Activated CD8-positive, alpha-beta memory T cell treated with anti-CD3 and anti-CD28 coated beads, Interleukin-2, amount 50 U/mL, for 1 hour (primary cell): ENCODE data around the gene WWTR1.

Source experiments
- DNase-seq: peaks from one replicate; pipeline ENCODE4 v3.0.0-alpha.2; 2020; ENCODE audit errors: extremely low read depth

WWTR1 gene

GRCh38 chr3:149621218-149622005 is 36.4 kb downstream of the WWTR1 start:
- DNase-seq: no peak

GRCh38 chr3:149620291-149621020 is 37.4 kb downstream of the WWTR1 start:
- DNase-seq: no peak

DNA sequence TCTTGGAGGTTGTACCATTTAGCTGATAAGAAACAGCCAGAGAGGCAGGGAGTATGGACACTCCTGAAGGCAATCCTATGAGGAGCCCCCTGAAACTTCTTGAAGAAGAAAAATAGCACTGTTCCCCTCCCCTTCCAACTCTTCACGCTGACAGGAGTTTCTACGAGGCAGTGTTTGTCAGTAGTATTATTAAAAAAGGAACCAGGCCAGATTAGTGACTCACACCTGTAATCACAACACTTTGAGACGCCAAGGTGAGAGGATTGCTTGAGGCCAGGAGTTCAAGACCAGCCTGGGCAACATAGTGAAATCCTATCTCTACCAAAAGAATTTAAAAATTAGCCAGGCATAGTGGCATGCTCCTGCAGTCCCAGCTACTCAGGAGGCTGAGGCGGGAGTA is 38.7 kb downstream of the WWTR1 start:
- DNase-seq: no peak

GRCh38 chr3:149618151-149619123 is 39.4 kb downstream of the WWTR1 start:
- DNase-seq: no peak

DNA sequence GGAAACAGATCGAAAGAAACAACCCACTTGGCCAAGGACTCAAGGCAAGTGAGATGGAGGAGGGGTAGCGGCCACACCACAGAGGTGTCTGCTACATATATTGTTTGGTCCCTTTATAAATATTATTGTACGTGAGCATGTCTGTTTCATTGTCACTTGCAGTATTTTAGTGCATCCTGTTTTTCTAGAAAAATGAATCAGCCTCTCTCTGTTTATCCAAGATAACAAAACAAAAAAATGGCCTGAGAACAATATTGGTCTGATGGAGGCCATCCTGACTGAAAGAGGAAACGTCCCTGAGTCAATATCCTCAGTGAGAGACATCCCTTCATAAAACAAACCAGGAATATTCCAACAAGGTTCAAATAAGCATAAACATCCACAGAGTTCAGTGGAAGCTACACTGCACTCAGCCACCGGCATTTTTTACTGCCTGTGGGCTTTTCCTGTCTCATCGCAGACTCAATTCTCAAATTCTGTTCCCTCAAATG is 42.0 kb downstream of the WWTR1 start:
- DNase-seq: no peak

GRCh38 chr3:149613988-149614387 is 43.8 kb downstream of the WWTR1 start:
- no peak for DNase-seq

DNA sequence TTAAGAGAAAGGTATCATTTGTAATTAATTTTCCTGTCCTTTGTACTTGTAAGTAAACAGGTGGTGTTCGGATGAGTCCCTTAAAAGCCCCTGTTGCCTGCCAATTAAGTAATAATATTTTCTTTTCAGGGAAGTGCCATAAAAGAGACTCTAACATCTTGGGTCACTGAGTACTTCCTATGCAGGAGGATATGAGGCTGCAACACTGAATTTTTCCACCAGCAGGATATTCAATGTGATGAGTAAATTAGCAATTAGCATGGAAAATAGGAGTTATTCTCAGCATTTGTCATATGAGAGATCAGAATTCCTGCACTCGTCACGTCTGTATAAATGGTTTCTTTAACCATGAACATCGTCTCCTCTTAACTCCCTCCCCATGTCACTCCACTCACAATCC is 45.4 kb downstream of the WWTR1 start:
- DNase-seq: no peak

GRCh38 chr3:149611149-149611548 is 46.7 kb downstream of the WWTR1 start:
- DNase-seq: no peak

DNA sequence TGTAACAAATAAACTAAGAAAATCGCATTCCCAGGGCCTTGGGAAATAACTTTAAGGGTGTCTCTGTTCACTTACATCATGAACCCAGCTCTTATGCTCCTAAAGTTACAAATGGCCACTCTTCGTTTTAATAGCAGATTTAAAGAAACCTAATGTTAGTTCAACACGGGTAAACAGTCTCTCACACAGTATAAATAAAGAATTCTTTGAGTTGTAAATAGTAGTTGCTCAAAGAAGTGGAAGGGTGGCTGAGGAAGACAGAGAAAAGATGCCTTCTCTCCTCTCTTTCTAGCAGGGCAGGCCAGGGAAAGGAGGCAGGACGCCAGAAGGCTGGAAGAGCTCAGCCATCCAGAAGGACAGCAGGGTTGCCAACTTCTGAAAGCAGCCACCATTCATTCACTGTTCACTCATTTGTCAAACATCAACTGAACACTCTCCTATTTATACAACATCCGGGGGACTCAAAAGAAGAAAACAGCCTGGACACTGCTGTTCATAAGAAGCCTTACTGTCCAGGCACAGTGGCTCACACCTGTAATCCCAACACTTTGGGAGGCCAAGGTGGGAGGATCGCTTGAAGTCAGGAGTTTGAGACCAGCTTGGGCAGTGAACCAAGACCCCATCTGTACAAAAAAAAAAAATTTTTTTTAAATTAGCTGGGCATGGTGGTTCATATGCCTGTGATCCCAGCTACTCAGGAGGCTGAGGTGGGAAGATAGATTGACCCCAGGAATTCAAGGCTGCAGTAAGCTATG is 47.3 kb downstream of the WWTR1 start:
- no peak for DNase-seq

- DNase-seq: no peak
Measured at GRCh38 chr3:149609595-149609994, 48.2 kb downstream of the WWTR1 start.

- no peak for DNase-seq
Measured at GRCh38 chr3:149608987-149609386, 48.8 kb downstream of the WWTR1 start.

DNA sequence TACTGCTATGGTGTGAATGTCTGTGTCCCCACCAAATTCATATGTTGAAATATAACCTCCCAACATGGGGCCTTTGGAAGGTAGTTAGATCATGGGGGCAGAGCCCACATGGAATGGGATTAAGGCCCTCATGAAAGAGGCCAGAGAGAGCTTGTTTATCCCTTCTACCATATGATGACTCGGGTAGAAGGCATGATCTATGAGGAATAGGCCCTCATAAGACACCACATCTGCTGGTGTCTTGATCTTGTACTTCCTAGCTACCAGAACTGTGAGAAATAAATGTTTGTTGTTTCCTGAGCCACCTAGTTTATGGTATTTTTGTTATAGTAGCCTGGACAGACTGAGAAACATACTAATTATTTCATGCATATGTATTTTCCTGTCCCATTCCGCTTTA is 51.9 kb downstream of the WWTR1 start:
- no peak for DNase-seq

- DNase-seq: no peak
Measured at GRCh38 chr3:149604125-149604875, 53.5 kb downstream of the WWTR1 start.

- no peak for DNase-seq
Measured at GRCh38 chr3:149603126-149604074, 54.4 kb downstream of the WWTR1 start.

DNA sequence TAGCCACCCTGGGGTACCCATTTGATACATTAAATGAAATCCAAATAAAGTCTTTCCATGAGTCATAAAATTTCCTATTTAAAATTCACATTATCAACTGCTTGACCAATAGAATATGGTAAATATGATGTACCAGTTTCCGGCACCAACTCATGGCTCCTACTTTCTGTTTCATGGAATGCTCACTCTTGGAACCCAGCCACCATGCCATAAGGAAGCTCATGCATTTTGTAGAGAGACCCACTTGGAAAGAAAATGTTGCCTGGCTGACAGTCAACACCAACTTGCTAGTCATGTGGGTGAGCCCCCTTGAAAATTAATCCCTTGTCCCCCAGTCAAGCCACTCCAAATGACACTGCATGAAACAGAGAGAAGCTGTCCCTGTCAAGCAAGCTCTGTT is 57.2 kb downstream of the WWTR1 start:
- DNase-seq: no peak

DNA sequence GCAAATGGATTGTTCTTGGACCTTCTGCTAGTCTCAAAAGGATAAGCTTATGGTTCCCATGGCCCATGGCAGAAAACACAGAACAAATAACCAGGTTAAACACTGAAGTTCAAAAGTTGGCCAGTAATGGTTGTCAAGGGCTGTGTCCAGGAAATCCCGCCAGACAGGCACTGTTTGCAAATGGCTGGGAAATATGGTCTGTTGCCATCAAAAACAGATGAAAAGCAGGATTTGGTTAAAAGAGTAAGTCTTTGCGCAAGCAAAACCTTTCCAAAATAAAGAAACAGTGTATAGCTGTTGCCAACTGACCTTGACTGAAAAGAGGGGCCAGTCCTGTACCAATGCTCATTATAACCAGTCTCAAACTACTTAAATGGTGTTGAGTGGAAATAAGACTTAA is 58.6 kb downstream of the WWTR1 start:
- DNase-seq: no peak

DNA sequence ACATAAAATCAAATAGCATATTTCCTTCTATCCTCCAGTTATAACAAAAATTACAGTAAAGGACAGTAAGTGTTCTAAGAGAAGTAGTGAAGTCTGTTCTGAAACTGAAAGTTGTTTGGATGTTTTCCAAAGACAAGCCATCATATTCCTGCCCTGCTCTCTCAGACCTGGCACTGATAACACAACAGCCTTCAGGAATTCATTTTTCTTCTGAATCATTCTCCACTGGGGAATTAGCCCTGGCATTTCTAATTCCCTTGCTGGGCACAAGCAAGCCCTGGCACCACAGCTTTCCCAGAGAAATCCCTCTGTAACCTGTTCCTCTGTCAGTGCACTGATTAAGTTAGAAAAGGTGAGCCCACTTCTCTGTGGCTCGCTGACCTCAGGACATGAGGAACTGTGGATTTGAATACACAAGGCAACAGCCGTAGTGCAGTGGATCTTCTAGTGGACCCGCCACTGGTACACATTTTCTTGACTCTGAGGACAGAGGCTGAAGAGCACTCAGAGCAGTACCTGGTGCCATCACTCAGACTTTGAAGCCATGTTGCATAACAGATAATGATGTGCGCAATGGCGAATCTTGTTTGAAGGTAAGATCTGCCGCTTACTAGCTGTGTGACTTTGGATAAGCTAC is 61.6 kb downstream of the WWTR1 start:
- no peak for DNase-seq

- no peak for DNase-seq
Measured at GRCh38 chr3:149593418-149594160, 64.2 kb downstream of the WWTR1 start.
